GM15510 (cell line): ENCODE data around the gene RSKR.

ENCODE experiments used
- POLR2A ChIP-seq: IDR thresholded peaks from 3 replicates; pipeline ENCODE4 v1.6.1; 2011; ENCODE audit warnings: borderline replicate concordance; ENCODE audit not compliant: insufficient read length; ENCODE audit errors: extremely low read depth

Gene RSKR, protein sequence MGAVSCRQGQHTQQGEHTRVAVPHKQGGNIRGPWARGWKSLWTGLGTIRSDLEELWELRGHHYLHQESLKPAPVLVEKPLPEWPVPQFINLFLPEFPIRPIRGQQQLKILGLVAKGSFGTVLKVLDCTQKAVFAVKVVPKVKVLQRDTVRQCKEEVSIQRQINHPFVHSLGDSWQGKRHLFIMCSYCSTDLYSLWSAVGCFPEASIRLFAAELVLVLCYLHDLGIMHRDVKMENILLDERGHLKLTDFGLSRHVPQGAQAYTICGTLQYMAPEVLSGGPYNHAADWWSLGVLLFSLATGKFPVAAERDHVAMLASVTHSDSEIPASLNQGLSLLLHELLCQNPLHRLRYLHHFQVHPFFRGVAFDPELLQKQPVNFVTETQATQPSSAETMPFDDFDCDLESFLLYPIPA

DNA sequence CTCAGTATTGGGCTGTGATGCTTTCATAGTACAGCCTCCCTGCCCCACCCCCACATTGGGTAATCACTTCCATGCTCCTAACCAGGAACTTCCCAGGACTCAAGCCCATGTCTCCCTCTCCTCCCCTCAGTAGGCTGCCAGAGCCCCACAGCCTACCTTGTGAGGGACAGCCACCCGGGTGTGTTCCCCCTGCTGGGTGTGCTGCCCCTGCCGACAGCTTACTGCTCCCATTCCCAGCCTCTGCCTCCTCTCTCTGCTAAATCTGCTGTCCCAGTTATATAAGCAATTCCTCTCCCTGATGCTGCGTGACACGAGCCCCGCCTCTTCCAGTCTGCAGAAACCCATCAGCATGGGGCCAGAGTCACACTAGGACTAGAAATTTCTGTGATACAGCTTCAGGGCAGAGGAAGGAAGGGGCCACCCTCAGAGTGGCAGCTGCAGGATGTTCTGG is at the start of gene RSKR:
Gene RSKR, minus strand, starts transcription at position 255 of the 451 bp plus-strand sequence. Its CDS starts 24 bp downstream, at position 231.
- no peak for TF ChIP-seq POLR2A

DNA sequence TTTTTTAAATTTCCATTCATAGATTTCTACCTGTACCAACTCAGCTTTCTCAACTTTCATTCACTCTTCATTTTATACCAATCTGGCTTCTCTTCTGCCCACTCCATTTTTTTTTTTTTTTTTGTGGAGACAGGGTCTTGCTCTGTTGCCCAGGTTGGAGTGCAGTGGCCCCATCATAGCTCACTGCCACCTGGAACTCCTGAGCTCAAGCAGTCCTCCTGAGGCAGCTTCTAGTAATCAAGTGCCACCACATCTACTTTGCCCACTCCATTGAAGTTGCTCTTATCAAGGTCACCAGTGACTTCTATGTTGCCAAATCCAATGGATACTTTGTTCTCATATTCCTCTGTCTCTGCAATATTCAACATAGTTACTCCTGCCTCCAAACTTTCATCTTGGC is 49.7 kb upstream of the RSKR start:
- no peak for TF ChIP-seq POLR2A

DNA sequence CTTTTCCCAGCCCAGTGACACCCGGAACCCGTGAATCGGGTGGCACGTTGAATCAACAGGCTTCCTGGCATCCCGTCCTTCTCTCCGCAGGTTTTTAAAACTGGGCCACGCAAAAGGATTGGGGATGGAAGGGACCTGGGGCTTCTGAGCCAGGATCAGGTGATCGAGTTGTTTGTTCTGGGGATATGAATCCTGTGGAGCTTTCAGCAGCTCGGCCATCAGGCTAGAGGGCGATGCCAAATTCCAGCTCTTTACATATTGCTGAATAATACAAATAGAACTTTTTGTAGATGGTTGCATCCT is 48.5 kb upstream of the RSKR start:
- TF ChIP-seq POLR2A, result no peak

DNA sequence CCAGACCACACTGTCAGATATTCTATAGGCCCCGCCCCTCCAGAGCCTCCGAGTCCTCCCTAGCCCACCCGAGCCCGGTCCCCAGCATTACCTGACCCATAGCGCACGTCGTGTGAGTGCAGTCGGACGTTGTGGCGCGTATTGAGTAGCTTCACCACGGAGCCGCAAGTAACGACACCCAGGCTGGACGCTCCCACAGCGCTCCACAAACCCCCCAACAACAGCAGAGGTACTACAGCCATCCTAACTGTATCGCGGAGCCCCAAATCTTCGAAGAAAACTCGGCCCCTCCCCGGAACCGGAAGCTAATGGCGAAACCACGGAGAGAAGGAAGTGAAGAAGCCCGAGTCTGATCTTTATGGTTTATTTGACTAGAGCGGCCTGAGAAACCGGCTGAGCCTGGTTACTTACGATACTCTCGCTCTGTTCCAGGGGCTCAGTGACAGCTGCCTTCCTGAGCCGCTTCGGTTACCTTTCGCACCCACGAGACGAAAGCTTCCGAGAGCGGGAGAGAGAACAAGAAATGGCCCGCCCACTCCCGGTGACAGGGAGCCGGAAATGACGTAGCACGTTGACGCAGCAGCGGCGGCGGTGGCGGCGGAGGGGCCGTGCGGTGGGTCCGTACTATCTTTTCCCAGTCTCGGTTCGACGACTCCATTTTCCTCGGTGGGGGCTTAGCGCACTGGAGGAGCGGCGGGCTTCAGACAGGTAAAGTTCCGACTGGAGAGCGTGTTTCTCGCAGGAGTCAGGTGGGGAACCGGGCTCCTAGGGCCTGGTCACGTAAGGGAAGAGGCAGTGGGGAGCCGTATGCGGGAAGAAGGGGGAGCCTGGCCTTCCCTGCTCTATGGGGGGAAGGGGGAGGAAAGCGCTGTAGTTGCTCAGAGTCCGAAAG is 47.9 kb upstream of the RSKR start, which contains the start of the genes SDF2 and SUPT6H:
Gene SDF2, minus strand, starts transcription at position 272 of the 892 bp plus-strand sequence. Its CDS starts 30 bp downstream, at position 242.
Gene SUPT6H, plus strand, starts transcription at position 571 of the 892 bp plus-strand sequence. CDS start 11,197 bp downstream, outside the sequence.
- peak; percentile 85 for TF ChIP-seq POLR2A

DNA sequence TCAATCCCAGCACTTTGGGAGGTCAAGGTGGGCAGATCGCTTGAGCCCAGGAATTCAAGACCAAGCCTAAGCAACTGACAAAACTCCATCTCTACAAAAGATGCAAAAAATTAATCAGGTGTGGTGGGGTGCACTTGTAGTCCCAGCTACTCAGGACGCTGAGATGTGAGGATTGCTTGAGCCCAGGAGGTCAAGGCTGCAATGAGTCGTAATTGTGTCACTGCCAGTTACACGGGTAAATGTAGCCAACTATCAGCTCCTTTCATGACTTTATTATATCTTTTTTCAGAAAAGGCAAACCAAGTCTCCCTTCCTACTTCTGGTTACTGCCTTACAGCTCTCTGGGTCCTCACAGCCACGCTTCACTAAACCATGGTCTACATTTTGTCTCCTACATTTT is 43.8 kb upstream of the RSKR start:
- no peak for TF ChIP-seq POLR2A

DNA sequence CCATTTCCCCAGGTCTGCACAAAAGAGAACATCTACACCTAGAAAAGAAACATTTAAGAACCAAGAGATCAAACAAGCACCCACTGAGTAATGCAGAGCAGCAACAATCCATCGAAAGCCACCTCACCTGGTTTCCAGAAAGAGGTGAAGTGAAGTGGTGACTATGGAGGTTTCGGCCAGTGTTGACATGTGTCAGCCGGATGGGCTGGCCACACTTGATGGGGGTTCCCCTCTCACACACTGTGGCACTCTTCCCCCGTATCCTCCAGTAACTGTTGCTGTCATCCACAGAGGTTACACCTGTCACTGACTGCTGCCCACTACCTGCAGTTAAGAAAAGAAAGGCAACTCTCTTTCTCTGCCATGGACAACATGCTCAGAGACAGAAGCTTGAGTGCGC is 41.2 kb upstream of the RSKR start:
- no peak for TF ChIP-seq POLR2A

DNA sequence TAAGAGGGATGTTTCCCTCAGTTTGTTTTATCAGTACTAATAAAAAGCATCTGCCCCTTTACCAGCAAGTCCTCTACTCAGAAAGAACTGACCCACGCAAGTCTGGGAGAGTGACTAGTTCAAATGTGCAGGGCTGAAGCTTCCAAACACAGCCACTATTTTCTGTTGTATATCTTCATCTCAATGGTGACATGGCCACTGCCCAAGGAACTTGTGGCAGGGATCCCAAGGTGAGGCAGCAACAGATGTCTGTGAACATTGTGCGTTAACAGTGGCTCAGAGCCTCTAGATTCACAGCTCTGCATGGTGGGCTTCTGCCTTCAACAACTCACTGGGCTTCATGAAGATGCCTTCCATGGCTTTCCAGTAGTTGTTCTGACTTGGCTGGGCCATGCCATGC is 34.7 kb upstream of the RSKR start:
- no peak for TF ChIP-seq POLR2A

DNA sequence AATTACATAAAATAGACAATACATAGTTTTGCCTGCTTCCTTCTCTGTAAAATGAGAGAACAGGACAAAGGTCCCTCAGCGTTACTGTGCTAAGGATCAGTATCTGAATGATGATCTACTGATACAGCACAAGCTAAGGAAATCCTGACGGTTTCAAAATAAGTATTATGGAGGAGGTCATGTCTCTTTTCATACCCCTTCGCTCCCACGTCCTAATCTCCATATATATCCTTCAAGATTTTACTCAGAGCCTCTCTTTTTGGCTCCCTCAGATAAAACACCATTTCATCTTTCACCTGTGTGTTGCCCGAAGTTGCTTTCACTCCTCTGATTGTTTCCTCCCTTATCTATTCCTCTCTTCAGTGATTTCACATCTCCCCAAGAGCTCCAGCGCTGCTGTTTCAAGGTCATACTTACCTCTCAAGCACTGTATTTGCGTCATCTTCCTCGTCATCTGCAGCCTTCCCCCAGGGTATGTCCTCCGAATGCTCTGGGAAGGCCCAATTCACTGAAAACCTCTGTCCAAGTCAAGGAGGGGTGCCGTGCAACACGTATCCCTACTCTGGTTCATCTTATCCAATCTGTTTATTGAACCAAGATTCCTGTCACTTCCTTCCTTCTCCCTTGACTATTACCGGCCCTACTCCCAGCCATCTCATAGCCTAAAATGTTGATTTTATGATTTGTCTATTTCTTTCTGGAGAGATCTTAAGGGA is 32.2 kb upstream of the RSKR start:
- TF ChIP-seq POLR2A, result no peak

DNA sequence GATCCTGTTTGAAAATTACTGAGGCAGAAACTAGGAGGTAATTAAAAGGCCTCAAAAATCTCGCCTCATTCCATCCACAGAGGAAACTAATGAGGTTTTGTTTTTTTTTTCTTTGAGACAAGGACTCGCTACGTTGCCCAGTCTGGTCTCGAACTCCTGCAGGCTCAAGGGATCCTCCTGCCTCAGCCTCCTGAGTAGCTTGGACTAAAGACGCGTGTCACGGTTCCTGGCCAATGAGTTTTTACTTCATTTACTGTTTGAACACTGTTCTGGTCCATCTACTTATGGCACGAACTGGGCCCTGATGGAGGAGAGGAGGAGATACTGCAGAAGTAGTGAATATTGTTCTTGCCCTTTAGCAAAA is 31.6 kb upstream of the RSKR start:
- no peak for TF ChIP-seq POLR2A

DNA sequence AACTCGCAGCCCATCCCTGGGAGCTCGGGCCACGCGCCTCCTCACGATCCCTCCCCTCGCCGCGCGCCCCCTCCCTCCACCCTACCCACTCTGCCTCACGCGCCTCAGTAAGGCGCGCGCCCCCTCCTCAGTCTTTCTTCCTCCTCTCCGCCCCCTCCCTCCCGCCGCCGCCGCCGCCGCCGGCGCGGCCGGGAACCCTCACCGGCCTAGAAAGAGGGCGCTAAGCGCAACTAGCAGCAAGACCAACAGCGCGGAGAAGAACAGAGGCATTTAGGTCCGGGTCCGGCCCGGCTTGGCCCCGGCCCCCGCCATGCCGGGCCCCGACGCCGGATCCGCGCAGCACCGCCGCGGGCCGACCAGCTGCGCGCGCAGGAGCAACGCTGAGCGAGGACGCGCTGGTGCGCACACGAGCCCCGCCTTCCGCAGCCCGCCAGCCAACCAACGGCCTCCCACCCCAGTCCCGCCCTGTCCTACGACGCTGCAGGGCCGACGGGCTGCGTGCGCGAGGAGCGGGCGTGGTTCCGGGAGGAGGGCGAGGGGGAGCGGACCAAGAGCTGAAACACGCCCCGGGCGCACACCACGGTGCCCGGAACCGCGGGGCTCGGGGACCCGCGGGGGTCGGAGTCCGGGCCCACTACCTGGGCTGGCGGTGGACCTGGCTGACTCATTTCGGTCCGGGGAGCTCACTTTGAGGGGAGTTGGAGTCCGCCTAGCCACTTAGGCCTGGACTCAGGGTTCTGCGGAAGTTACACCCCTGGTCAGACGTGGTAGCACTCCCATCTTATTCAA is 31.0 kb upstream of the RSKR start, which contains the start of gene BLTP2:
Gene BLTP2, minus strand, starts transcription at position 372 of the 789 bp plus-strand sequence. Its CDS starts 102 bp downstream, at position 270.
- peak; percentile 94 for TF ChIP-seq POLR2A

DNA sequence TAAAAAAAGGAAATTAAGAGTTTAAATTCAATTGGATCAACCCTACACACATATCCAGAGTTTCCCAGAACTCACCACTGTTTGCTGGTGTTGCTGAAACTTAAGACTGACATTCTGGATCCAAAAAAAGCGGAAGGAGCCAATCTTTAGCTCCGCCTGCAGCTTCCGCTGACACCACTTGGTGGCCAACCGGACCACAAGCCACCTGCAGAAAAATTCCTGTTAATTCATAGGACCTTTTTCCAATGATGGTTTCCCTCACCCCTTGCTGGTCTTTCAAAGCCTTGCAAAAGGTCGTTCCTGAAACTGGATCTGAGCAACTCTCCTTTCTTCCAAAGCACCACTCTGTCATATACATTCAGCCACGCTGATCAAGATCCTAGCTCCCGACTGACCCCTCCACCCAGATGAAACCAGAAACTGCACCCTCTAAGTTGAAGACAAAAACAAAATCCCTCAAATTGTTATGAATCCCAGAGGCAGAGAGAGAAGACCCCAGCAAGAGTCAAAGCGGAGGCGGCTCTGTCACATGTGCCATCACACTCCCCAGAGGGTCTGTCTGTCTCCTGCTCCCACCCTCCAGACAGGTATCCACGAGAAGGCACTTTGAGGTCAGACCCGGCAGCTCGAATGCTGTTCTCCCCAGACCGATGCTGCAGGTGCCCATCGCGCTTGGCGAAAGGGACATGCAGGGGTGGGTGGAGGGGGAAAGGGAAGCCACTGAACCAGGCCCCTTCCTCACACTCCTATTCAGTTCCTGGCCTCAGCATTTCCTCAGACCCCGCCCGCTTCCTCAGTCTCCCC is 30.2 kb upstream of the RSKR start:
- no peak for TF ChIP-seq POLR2A

DNA sequence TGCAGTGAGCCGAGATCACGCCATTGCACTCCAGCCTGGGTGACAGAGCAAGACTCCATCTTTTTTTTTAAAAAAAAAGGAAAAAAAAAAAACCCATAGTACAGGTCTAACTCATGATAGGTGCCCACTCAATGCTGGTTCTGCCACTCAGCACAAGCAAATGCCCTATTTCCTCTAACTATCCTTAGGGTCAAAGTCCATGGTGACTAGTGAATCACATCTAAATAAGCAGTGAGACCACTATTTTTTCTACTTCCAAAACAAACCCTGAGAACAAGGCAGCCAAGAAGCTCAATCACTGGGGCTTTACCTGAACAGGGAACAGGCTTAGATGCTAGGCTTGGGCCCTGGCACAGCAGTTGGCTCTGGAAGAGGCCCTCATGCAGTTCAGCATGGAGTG is 27.6 kb upstream of the RSKR start:
- TF ChIP-seq POLR2A, result no peak

DNA sequence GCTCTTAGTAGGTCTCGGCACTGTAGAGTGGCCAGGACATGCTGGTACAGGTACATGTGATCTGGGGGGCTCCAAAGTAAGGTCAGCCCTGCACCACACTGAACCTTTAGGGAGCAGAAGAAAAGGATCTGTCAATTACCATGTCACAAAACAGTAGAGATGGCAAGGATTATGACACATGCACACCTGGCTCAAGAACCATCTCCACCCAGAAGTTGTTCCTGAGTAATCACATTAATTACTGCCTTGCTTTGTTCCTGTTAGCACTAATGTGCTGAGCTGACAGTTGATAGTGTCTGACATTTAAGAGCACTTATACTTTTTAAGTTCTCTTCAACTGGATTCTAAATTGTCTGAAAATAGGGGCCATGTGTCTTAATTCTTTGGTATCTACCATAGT is 21.5 kb upstream of the RSKR start:
- TF ChIP-seq POLR2A, result no peak
